PC-9 (cell line): ENCODE data around the gene KDM3B. TPM values are rescaled to one million over a fixed set of nuclear protein-coding genes. Genes with fewer than 3 reads are reported as not detected.

Experiments used
- BruUV-seq: library from RNA; stranded (reverse); fragments of 400-500 nt; replicated peaks from 2 replicates; lab custom pipeline; 2021; lab: Mats Ljungman, UMichigan
- CTCF ChIA-PET: fragments of 300-600 bp; sonication (Branson Sonifier 250); formaldehyde crosslinking; loops from one replicate; lab custom pipeline; 2022; ENCODE audit warnings: antibody characterized with exemption; lab: Charles Lee
- POLR2A ChIA-PET: fragments of 300-600 bp; sonication (Branson Sonifier 250); formaldehyde crosslinking; loops from one replicate; lab custom pipeline; 2022; ENCODE audit warnings: antibody characterized with exemption; ENCODE audit not compliant: unreplicated experiment; lab: Charles Lee
- DNase-seq, 2 experiments: peaks; one replicate each; pipeline versions ENCODE4 v3.0.0 to v3.0.0-alpha.2; 2015 to 2022; ENCODE audit warnings: mixed read lengths in 1 of 2
- H2AFZ ChIP-seq: fragments of 200-600 bp; sonication (generic); 2 replicates; pipeline ENCODE4 v1.8.1; 2017; ENCODE audit warnings: antibody characterized with exemption
- H3F3A ChIP-seq: fragments of 200-600 bp; sonication (generic); 2 replicates; pipeline ENCODE4 v1.8.1; 2017; ENCODE audit warnings: antibody characterized with exemption, mild to moderate bottlenecking, low read depth; ENCODE audit not compliant: insufficient read depth
- H3K27ac ChIP-seq: fragments of 200-600 bp; sonication (generic); 2 replicates; pipeline ENCODE4 v1.6.1; 2016; ENCODE audit warnings: mixed run types
- H3K27me3 ChIP-seq: fragments of 200-600 bp; sonication (generic); 2 replicates; pipeline ENCODE4 v1.6.1; 2016; ENCODE audit warnings: low read depth, mixed run types; ENCODE audit not compliant: insufficient read depth
- H3K36me3 ChIP-seq: fragments of 200-600 bp; sonication (generic); 2 replicates; pipeline ENCODE4 v1.6.1; 2016; ENCODE audit warnings: low read depth, mixed run types
- H3K4me1 ChIP-seq: fragments of 200-600 bp; sonication (generic); replicated peaks from 2 replicates; pipeline ENCODE4 v1.6.1; 2016; ENCODE audit warnings: mixed run types; ENCODE audit not compliant: insufficient read depth
- H3K4me2 ChIP-seq: fragments of 200-600 bp; sonication (generic); 2 replicates; pipeline ENCODE4 v1.6.1; 2017; ENCODE audit warnings: mixed run types
- H3K4me3 ChIP-seq: fragments of 200-600 bp; sonication (generic); 2 replicates; pipeline ENCODE4 v1.6.1; 2016; ENCODE audit warnings: mixed run types
- H3K79me2 ChIP-seq: fragments of 200-600 bp; sonication (generic); 2 replicates; pipeline ENCODE4 v1.6.1; 2017; ENCODE audit warnings: low read depth, mixed run types
- H3K9me2 ChIP-seq: fragments of 200-600 bp; sonication (generic); 2 replicates; pipeline ENCODE4 v1.8.1; 2017; ENCODE audit warnings: mild to moderate bottlenecking; ENCODE audit not compliant: insufficient read depth
- H3K9me3 ChIP-seq: fragments of 200-600 bp; sonication (generic); 2 replicates; pipeline ENCODE4 v1.8.1; 2016; ENCODE audit warnings: low read depth; ENCODE audit not compliant: insufficient read depth
- H4K20me1 ChIP-seq: fragments of 200-600 bp; sonication (generic); 2 replicates; pipeline ENCODE4 v1.8.1; 2017; ENCODE audit not compliant: insufficient read depth
- EZH2 ChIP-seq: fragments of 200-600 bp; sonication (generic); IDR thresholded peaks from 2 replicates; pipeline ENCODE4 v1.8.0; 2017; ENCODE audit warnings: antibody characterized with exemption, low read depth
- intact Hi-C: fragments of 100-400 bp; cut with micrococcal nuclease; formaldehyde crosslinking; loops from one replicate; pipeline ENCODE4 v1.10.0; 2022; ENCODE audit not compliant: unreplicated experiment
- total RNA-seq: library from RNA; stranded (reverse); gene quantifications from 2 replicates; pipeline ENCODE4 v1.2.3, GENCODE V29; 2021
- TF ChIP-seq, protein P1 (sequence below): fragments of 200-600 bp; sonication (generic); conservative IDR thresholded peaks from 2 replicates; pipeline ENCODE4 v1.6.1; 2017; ENCODE audit warnings: mixed run types, antibody characterized with exemption, mild to moderate bottlenecking, moderate library complexity

The KDM3B gene
- total RNA-seq, 1 experiment from 2014 or later = 76.7 TPM

DNA sequence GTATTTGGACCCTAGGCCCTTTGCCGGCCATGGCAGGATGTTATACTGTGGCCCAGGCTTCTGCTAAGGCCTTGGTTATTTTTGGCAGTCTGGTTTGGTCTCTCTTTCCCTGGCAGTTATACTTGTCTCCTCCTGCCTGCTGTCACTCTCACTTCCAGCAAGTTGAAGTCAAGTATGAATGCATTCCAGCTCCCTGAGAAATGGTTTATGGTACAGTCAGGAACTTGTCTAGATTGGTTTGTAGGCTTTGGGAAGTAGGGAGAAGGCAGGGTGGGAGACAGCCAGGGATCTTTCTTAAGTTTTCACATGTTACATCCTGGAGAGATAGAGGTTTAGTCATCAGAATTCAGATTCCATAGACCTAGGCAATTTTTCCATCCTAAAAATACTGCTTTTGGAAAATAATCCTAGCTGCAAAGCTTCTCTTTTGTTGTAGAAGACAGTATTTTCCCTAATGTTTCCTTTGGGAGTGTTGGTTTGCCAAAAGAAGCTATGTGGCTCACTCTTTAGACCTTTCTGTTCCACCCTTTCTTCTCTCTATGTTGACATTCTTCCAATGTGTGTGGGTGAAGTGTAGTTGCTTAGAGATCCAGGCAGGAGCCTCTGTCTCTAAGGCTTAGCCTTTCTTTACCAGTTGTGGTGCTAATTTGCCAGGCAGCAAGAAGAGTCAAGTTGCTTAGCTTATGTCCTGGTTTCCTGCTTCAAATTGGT lies 2.5 kb upstream of the KDM3B start:
- no peak overlapping the region for H3K4me2 ChIP-seq
- H4K20me1 ChIP-seq = peaks cover 13% of the 10 kb centered on the region; the same call in 1 of the 2 replicates
- ChIA-PET POLR2A (no interaction called here), CTCF (interaction anchor here (1.1 kb wide), 1 partner anchor 13 kb away, joined by 3 read pairs; no protein-coding TSS in a partner anchor)
- no peak overlapping the region for H3K4me3 ChIP-seq
- no TSS peak for BruUV-seq
- peaks cover 10% of the 10 kb centered on the region for H3K4me1 ChIP-seq
- H3K9me2 ChIP-seq = no peaks in the 10 kb centered on the region
- intact Hi-C loops = no loop called here
- peaks cover 12% of the 10 kb centered on the region for H3K9me3 ChIP-seq
- peaks cover 21% of the 10 kb centered on the region for H3K79me2 ChIP-seq
- H2AFZ ChIP-seq = no peak overlapping the region
- H3F3A ChIP-seq = peaks cover 31% of the 10 kb centered on the region; the same call in 1 of the 2 replicates
- no peaks in the 10 kb centered on the region for H3K27me3 ChIP-seq
- no peak overlapping the region for H3K27ac ChIP-seq
- no peak for DNase-seq
- H3K36me3 ChIP-seq = 0 out of 2 replicates have a peak, but pooled peaks cover 11% of the 10 kb centered on the region
- TF ChIP-seq EZH2 = no peak
- TF ChIP-seq, protein P1, sequence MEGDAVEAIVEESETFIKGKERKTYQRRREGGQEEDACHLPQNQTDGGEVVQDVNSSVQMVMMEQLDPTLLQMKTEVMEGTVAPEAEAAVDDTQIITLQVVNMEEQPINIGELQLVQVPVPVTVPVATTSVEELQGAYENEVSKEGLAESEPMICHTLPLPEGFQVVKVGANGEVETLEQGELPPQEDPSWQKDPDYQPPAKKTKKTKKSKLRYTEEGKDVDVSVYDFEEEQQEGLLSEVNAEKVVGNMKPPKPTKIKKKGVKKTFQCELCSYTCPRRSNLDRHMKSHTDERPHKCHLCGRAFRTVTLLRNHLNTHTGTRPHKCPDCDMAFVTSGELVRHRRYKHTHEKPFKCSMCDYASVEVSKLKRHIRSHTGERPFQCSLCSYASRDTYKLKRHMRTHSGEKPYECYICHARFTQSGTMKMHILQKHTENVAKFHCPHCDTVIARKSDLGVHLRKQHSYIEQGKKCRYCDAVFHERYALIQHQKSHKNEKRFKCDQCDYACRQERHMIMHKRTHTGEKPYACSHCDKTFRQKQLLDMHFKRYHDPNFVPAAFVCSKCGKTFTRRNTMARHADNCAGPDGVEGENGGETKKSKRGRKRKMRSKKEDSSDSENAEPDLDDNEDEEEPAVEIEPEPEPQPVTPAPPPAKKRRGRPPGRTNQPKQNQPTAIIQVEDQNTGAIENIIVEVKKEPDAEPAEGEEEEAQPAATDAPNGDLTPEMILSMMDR = no peak

DNA sequence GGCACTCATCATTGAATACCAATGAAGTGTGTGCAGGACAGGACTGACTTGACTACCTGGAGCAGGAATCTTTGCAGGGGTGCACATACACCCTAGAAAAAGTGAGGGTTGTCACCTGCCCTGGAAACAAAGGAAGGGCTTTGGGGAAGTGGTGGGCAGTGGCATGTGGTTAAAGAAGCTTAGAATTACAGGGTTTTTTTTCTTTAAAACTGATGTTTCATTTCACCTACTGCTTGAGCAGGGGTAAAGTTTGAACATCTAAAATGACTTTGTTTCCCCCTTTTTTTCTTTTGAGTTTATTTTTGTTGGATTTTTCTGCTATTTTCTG lies 2.0 kb upstream of the KDM3B start:
- Histone ChIP-seq H3K9me3 (peaks cover 12% of the 10 kb centered on the region), H3K4me3 (no peak overlapping the region), H3K36me3 (0 out of 2 replicates have a peak, but pooled peaks cover 11% of the 10 kb centered on the region), H4K20me1 (peaks cover 18% of the 10 kb centered on the region; the same call in 1 of the 2 replicates), H3K27ac (no peak overlapping the region), H3F3A (peaks cover 31% of the 10 kb centered on the region; the same call in 1 of the 2 replicates), H2AFZ (no peak overlapping the region), H3K27me3 (no peaks in the 10 kb centered on the region), H3K4me2 (no peak overlapping the region), H3K9me2 (no peaks in the 10 kb centered on the region), H3K4me1 (peaks cover 15% of the 10 kb centered on the region), H3K79me2 (peaks cover 26% of the 10 kb centered on the region)
- TF ChIP-seq, protein P1 = no peak
- TF ChIP-seq EZH2 = no peak
- DNase-seq = no peak
- CTCF ChIA-PET = interaction anchor here (1.1 kb wide), 1 partner anchor 14 kb away, joined by 3 read pairs; no protein-coding TSS in a partner anchor
- POLR2A ChIA-PET = interaction anchor here (0.5 kb wide), 1 partner anchor 12 kb away, joined by 12 read pairs; the partner anchor contains the start of gene FAM53C
- BruUV-seq = no TSS peak
- intact Hi-C loops = no loop called here

DNA sequence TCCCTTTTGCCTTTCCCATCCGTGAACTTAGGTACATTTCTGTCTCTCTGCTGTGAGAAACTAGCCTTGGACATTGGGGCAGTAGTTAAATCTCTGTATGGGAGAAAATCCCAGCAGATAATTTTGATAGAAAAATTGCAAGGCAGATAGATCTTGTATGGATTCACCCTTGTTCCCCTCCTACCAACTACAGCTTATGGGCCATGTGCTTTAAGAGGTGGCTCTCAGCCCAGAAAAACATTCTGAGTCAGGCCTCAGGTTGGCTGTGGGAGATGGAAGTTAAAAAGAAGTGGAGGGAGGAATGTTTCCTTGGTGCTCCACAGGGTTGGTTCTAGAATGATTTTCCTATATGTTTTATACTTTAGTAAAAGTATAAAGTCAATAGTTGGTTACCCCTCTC lies 1.4 kb upstream of the KDM3B start:
- 0 out of 2 replicates have a peak, but pooled peaks cover 15% of the 10 kb centered on the region for H3K36me3 ChIP-seq
- peaks cover 31% of the 10 kb centered on the region for H3K79me2 ChIP-seq
- no TSS peak for BruUV-seq
- H3K9me2 ChIP-seq = no peaks in the 10 kb centered on the region
- peaks cover 31% of the 10 kb centered on the region; the same call in 1 of the 2 replicates for H3F3A ChIP-seq
- ChIA-PET CTCF (interaction anchor here (1.1 to 1.5 kb wide), 2 partner anchors 12 to 14 kb away, joined by 3 to 6 read pairs; no protein-coding TSS in a partner anchor), POLR2A (interaction anchor here (0.5 to 0.6 kb wide), 2 partner anchors 13 to 62 kb away, joined by 4 to 12 read pairs; partner anchors contain the start of gene FAM53C)
- intact Hi-C loops = no loop called here
- no peaks in the 10 kb centered on the region for H3K27me3 ChIP-seq
- H3K4me3 ChIP-seq = no peak overlapping the region
- no peak overlapping the region for H3K27ac ChIP-seq
- TF ChIP-seq EZH2 = no peak
- TF ChIP-seq, protein P1 = no peak
- H4K20me1 ChIP-seq = peaks cover 22% of the 10 kb centered on the region; the same call in 1 of the 2 replicates
- H3K9me3 ChIP-seq = peaks cover 12% of the 10 kb centered on the region
- no peak for DNase-seq
- no peak overlapping the region for H2AFZ ChIP-seq
- peaks cover 20% of the 10 kb centered on the region for H3K4me1 ChIP-seq
- H3K4me2 ChIP-seq = no peak overlapping the region
